Stimulated activated CD8-positive, alpha-beta memory T cell treated with anti-CD3 and anti-CD28 coated beads, Interleukin-2, amount 100 ng/mL, for 1 hour (primary cell): ENCODE data around the gene ZNF397.

ENCODE experiments used
- DNase-seq, 2 donors: peaks; one replicate each; pipeline ENCODE4 v3.0.0-alpha.2; 2020; ENCODE audit warnings: low read depth in 2 of 2

The ZNF397 gene

GRCh38 chr18:35290094-35290735 is 49.4 kb downstream of the ZNF397 start, which contains the start of gene ZSCAN30:
ZSCAN30 (minus strand) TSS chr18:35290229; CDS start chr18:35264352, 25,877 bp downstream.
- DNase-seq, result peak; percentile 92 to 94

GRCh38 chr18:35291166-35291565 is 50.3 kb downstream of the ZNF397 start:
- no peak for DNase-seq

- no peak for DNase-seq
Observed at GRCh38 chr18:35296060-35296459, 55.2 kb downstream of the ZNF397 start.

- no peak for DNase-seq
Observed at GRCh38 chr18:35303610-35304009, 62.8 kb downstream of the ZNF397 start.

- DNase-seq, result no peak
Observed at GRCh38 chr18:35306588-35307250, 65.9 kb downstream of the ZNF397 start.
